D721Med (cell line): ENCODE measurements around the gene HSPB6.
"Not testable (repeated sequence)": the region's sequence is repeated elsewhere in the genome, so short reads cannot be mapped to it uniquely, and the experiment has no call there.

Experiments
- DNase-seq: peaks from one replicate; pipeline ENCODE4 v3.0.0; 2011; ENCODE audit warnings: low spot score; ENCODE audit not compliant: insufficient read length
- FAIRE-seq: peaks from 2 replicates; lab custom pipeline; 2011; peaks lifted over from hg19 to GRCh38; lab: Jason Lieb, UNC
- CTCF ChIP-seq: IDR thresholded peaks from 2 replicates; pipeline ENCODE4 v1.5.1; 2012; ENCODE audit warnings: mild to moderate bottlenecking, control low read depth; ENCODE audit not compliant: insufficient read depth; ENCODE audit errors: missing control alignments

The HSPB6 gene

GRCh38 chr19:35729763-35730162, 27.1 kb downstream of the HSPB6 start:
- FAIRE-seq (no peak), DNase-seq (no peak)
- TF ChIP-seq CTCF = no peak

GRCh38 chr19:35729021-35729420, 27.8 kb downstream of the HSPB6 start:
- DNase-seq (no peak), FAIRE-seq (no peak)
- no peak for TF ChIP-seq CTCF

- FAIRE-seq (no peak), DNase-seq (no peak)
- TF ChIP-seq CTCF = no peak
Measured at GRCh38 chr19:35727956-35728706, 28.7 kb downstream of the HSPB6 start.

GRCh38 chr19:35727053-35727955, 29.5 kb downstream of the HSPB6 start:
- TF ChIP-seq CTCF = no peak
- FAIRE-seq = no peak

GRCh38 chr19:35725216-35725861, 31.5 kb downstream of the HSPB6 start:
- FAIRE-seq (no peak), DNase-seq (no peak)
- TF ChIP-seq CTCF = no peak

More at GRCh38 chr19:35727053-35727955, 29.5 kb downstream of the HSPB6 start:
- DNase-seq = no peak

GRCh38 chr19:35724560-35724959, 32.3 kb downstream of the HSPB6 start:
- TF ChIP-seq CTCF = no peak
- DNase-seq (no peak), FAIRE-seq (no peak)

- not testable (repeated sequence) for FAIRE-seq, DNase-seq
Measured at GRCh38 chr19:35724132-35724531, 32.7 kb downstream of the HSPB6 start.
